GM23338 (cell line): ENCODE measurements around the gene FHL2. TPM values are rescaled to one million over a fixed set of nuclear protein-coding genes. Genes with fewer than 3 reads are reported as not detected.

Source experiments
- ATAC-seq: fragments of 200-7000 bp; cut with Tn5 transposase; 3 replicates; pipeline ENCODE4 v1.9.1; 2020
- DNase-seq: peaks from one replicate; pipeline ENCODE4 v3.0.0-alpha.2; 2015; ENCODE audit warnings: low spot score
- H2AFZ ChIP-seq: fragments of 200-600 bp; sonication (generic); 2 replicates; pipeline ENCODE4 v1.8.0; 2016; ENCODE audit warnings: antibody characterized with exemption, mild to moderate bottlenecking, moderate library complexity
- H3F3A ChIP-seq: fragments of 200-600 bp; sonication (generic); replicated peaks from 2 replicates; pipeline ENCODE4 v1.8.0; 2017; ENCODE audit warnings: antibody characterized with exemption, mixed run types, low read depth
- H3K27ac ChIP-seq: fragments of 200-600 bp; sonication (generic); 2 replicates; pipeline ENCODE4 v1.6.1; 2016; ENCODE audit warnings: low read depth
- H3K27me3 ChIP-seq: fragments of 200-600 bp; sonication (generic); 2 replicates; pipeline ENCODE4 v1.8.0; 2016; ENCODE audit warnings: mild to moderate bottlenecking, mixed run types, moderate library complexity; ENCODE audit not compliant: insufficient read depth
- H3K36me3 ChIP-seq: fragments of 200-600 bp; sonication (generic); 2 replicates; pipeline ENCODE4 v1.8.0; 2016; ENCODE audit warnings: mild to moderate bottlenecking; ENCODE audit not compliant: insufficient read depth
- H3K4me1 ChIP-seq: fragments of 200-600 bp; sonication (generic); 2 replicates; pipeline ENCODE4 v1.8.0; 2016; ENCODE audit warnings: mild to moderate bottlenecking, moderate library complexity; ENCODE audit not compliant: insufficient read depth
- H3K4me2 ChIP-seq: fragments of 200-600 bp; sonication (generic); 2 replicates; pipeline ENCODE4 v1.7.1; 2017; ENCODE audit warnings: mixed run types
- H3K4me3 ChIP-seq: fragments of 200-600 bp; sonication (generic); 2 replicates; pipeline ENCODE4 v1.6.1; 2016; ENCODE audit warnings: mixed run types
- H3K79me2 ChIP-seq: fragments of 200-600 bp; sonication (generic); replicated peaks from 2 replicates; pipeline ENCODE4 v1.8.0; 2017; ENCODE audit warnings: mild to moderate bottlenecking; ENCODE audit not compliant: insufficient read depth
- H3K9me2 ChIP-seq: fragments of 200-600 bp; sonication (generic); 2 replicates; pipeline ENCODE4 v1.8.0; 2017; ENCODE audit not compliant: insufficient read depth
- H4K20me1 ChIP-seq: fragments of 200-600 bp; sonication (generic); replicated peaks from 2 replicates; pipeline ENCODE4 v1.8.0; 2017; ENCODE audit warnings: mild to moderate bottlenecking; ENCODE audit not compliant: insufficient read depth
- H3K27ac Mint-ChIP-seq: 2 replicates; pipeline ENCODE4 v1.8.0; 2020; ENCODE audit warnings: inconsistent platforms, mild to moderate bottlenecking, moderate library complexity, mixed read lengths
- H3K27me3 Mint-ChIP-seq: 3 replicates; pipeline ENCODE4 v1.8.0; 2022; ENCODE audit warnings: low read depth, mild to moderate bottlenecking, moderate library complexity, mixed read lengths, inconsistent platforms; ENCODE audit not compliant: insufficient read depth, poor library complexity
- H3K36me3 Mint-ChIP-seq: 3 replicates; pipeline ENCODE4 v1.8.0; 2021; ENCODE audit warnings: low read depth, mild to moderate bottlenecking, inconsistent platforms, moderate library complexity, mixed read lengths
- H3K4me1 Mint-ChIP-seq: 3 replicates; pipeline ENCODE4 v1.8.0; 2020; ENCODE audit warnings: mild to moderate bottlenecking, inconsistent platforms, mixed read lengths
- H3K4me3 Mint-ChIP-seq: 3 replicates; pipeline ENCODE4 v1.8.0; 2021; ENCODE audit warnings: moderate library complexity, mild to moderate bottlenecking, inconsistent platforms, mixed read lengths
- H3K9me3 Mint-ChIP-seq: 3 replicates; pipeline ENCODE4 v1.8.0; 2020; ENCODE audit warnings: moderate library complexity, mild to moderate bottlenecking, inconsistent platforms, mixed read lengths
- CREB1 ChIP-seq: fragments of 250-450 bp; sonication (Bioruptor Pico); IDR thresholded peaks from 2 replicates; pipeline ENCODE4 v1.5.0; 2020; ENCODE audit warnings: low read depth, mild to moderate bottlenecking, moderate library complexity
- EZH2 ChIP-seq: fragments of 200-600 bp; sonication (generic); IDR thresholded peaks from one replicate; pipeline ENCODE4 v1.8.0; 2017; ENCODE audit warnings: antibody characterized with exemption, mild to moderate bottlenecking, low read depth; ENCODE audit not compliant: unreplicated experiment
- JUNB ChIP-seq: IDR thresholded peaks from one replicate; pipeline ENCODE4 v1.6.1; 2016; ENCODE audit warnings: antibody characterized with exemption; ENCODE audit not compliant: unreplicated experiment
- POLR2AphosphoS5 ChIP-seq: IDR thresholded peaks from 2 replicates; pipeline ENCODE4 v1.6.1; 2016; ENCODE audit warnings: antibody characterized with exemption, low read depth
- STAT1 ChIP-seq: IDR thresholded peaks from one replicate; pipeline ENCODE4 v1.6.1; 2016; ENCODE audit warnings: antibody characterized with exemption; ENCODE audit not compliant: unreplicated experiment
- ZNF114 ChIP-seq: fragments of 250-450 bp; sonication (Bioruptor Pico); IDR thresholded peaks from 2 replicates; pipeline ENCODE4 v1.5.0; 2020; ENCODE audit warnings: mild to moderate bottlenecking, moderate library complexity
- polyA plus RNA-seq: library from polyadenylated mRNA; unstranded; fragments of >200 nt; fragmentation: Nextera tagmentation; extraction: Ambion mirVana; gene quantifications from 2 replicates; pipeline ENCODE4 v1.2.1, GENCODE V29; 2016
- total RNA-seq: library from RNA; depleted of rRNA; stranded (reverse); fragments of >200 nt; shearing (Covaris generic); gene quantifications from 2 replicates; pipeline ENCODE4 v1.2.3, GENCODE V29; 2014
- TF ChIP-seq, protein P1 (sequence below): IDR thresholded peaks from 2 replicates; pipeline ENCODE4 v1.6.1; 2016; ENCODE audit warnings: antibody characterized with exemption
- TF ChIP-seq, protein P2 (sequence below): IDR thresholded peaks from one replicate; pipeline ENCODE4 v1.6.1; 2018; ENCODE audit warnings: antibody characterized with exemption; ENCODE audit not compliant: unreplicated experiment
- TF ChIP-seq, protein P3 (sequence below), 2 experiments: fragments of 200-600 bp in 1 of 2; sonication (generic) in 1 of 2; conservative IDR thresholded peaks; 2 replicates each; pipeline versions ENCODE4 v1.5.1 to v1.6.1; 2016 to 2017; ENCODE audit warnings: antibody characterized with exemption in 2 of 2, low read depth in 2 of 2, mild to moderate bottlenecking in 2 of 2, moderate library complexity in 1 of 2

FHL2 gene
- total and polyA plus RNA-seq, 2 experiments from 2014 or later: 29.0 to 30.9 TPM

DNA sequence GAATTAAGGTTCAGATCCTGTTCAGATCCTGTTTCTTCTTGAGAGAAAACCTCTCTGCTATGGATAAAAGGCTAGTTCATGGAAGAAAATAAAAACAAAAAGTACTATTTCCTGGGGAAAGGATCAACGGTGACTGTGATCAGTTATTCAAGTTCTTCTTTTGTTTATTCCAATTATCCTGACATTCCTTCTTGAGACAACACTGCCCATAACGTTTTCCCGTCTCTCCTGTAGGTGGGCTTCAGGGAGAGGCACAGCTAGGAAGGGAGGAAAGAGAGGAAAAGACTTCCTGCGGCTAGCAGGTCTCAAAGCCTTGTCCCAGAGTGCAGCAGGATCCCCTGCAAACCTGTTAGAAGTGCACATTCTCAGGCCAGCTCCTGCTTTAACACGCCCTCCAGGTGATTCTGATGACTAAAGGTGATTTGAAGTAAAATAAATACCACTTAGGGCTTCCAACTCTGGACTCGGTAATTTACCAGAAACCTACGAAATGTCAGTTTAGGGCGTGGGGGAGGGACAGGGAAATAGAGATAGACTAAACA, 4.5 kb upstream of the FHL2 start:
- Mint-ChIP-seq H3K27ac (no peak overlapping the region), H3K27me3 (peaks cover 24% of the 10 kb centered on the region), H3K4me1 (peaks cover 14% of the 10 kb centered on the region), H3K4me3 (no peak overlapping the region), H3K9me3 (peaks cover 6% of the 10 kb centered on the region; the same call in 2 of the 3 replicates), H3K36me3 (peaks cover 7% of the 10 kb centered on the region; the same call in 2 of the 3 replicates)
- ATAC-seq (no peak; the same call in 2 of the 3 replicates), DNase-seq (no peak)
- Histone ChIP-seq H3K9me2 (no peaks in the 10 kb centered on the region), H3K79me2 (no peaks in the 10 kb centered on the region), H3K4me2 (no peak overlapping the region), H3F3A (peaks cover 4% of the 10 kb centered on the region; the same call in 1 of the 2 replicates), H3K36me3 (no peaks in the 10 kb centered on the region), H3K27me3 (peaks cover 17% of the 10 kb centered on the region), H2AFZ (peak overlapping the region; percentile 61), H3K4me1 (peaks cover 5% of the 10 kb centered on the region), H3K4me3 (no peak overlapping the region), H3K27ac (no peak overlapping the region), H4K20me1 (no peaks in the 10 kb centered on the region)
- TF ChIP-seq ZNF114 (CRISPR knock-in tag) (no peak), CREB1 (no peak), EZH2 (no peak), JUNB (no peak), STAT1 (no peak), POLR2AphosphoS5 (no peak)
- TF ChIP-seq, protein P1, sequence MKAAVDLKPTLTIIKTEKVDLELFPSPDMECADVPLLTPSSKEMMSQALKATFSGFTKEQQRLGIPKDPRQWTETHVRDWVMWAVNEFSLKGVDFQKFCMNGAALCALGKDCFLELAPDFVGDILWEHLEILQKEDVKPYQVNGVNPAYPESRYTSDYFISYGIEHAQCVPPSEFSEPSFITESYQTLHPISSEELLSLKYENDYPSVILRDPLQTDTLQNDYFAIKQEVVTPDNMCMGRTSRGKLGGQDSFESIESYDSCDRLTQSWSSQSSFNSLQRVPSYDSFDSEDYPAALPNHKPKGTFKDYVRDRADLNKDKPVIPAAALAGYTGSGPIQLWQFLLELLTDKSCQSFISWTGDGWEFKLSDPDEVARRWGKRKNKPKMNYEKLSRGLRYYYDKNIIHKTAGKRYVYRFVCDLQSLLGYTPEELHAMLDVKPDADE: no peak
- TF ChIP-seq, protein P2, sequence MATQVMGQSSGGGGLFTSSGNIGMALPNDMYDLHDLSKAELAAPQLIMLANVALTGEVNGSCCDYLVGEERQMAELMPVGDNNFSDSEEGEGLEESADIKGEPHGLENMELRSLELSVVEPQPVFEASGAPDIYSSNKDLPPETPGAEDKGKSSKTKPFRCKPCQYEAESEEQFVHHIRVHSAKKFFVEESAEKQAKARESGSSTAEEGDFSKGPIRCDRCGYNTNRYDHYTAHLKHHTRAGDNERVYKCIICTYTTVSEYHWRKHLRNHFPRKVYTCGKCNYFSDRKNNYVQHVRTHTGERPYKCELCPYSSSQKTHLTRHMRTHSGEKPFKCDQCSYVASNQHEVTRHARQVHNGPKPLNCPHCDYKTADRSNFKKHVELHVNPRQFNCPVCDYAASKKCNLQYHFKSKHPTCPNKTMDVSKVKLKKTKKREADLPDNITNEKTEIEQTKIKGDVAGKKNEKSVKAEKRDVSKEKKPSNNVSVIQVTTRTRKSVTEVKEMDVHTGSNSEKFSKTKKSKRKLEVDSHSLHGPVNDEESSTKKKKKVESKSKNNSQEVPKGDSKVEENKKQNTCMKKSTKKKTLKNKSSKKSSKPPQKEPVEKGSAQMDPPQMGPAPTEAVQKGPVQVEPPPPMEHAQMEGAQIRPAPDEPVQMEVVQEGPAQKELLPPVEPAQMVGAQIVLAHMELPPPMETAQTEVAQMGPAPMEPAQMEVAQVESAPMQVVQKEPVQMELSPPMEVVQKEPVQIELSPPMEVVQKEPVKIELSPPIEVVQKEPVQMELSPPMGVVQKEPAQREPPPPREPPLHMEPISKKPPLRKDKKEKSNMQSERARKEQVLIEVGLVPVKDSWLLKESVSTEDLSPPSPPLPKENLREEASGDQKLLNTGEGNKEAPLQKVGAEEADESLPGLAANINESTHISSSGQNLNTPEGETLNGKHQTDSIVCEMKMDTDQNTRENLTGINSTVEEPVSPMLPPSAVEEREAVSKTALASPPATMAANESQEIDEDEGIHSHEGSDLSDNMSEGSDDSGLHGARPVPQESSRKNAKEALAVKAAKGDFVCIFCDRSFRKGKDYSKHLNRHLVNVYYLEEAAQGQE: no peak
- TF ChIP-seq, protein P3, sequence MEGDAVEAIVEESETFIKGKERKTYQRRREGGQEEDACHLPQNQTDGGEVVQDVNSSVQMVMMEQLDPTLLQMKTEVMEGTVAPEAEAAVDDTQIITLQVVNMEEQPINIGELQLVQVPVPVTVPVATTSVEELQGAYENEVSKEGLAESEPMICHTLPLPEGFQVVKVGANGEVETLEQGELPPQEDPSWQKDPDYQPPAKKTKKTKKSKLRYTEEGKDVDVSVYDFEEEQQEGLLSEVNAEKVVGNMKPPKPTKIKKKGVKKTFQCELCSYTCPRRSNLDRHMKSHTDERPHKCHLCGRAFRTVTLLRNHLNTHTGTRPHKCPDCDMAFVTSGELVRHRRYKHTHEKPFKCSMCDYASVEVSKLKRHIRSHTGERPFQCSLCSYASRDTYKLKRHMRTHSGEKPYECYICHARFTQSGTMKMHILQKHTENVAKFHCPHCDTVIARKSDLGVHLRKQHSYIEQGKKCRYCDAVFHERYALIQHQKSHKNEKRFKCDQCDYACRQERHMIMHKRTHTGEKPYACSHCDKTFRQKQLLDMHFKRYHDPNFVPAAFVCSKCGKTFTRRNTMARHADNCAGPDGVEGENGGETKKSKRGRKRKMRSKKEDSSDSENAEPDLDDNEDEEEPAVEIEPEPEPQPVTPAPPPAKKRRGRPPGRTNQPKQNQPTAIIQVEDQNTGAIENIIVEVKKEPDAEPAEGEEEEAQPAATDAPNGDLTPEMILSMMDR (conservative IDR thresholded peaks at IDR 0.05; ENCODE audit: low read depth in 2 of 2): no peak
